Rectal smooth muscle tissue (tissue), 1 donor: ENCODE data around the gene OR4D9.
"Not testable (repeated sequence)": the region's sequence is repeated elsewhere in the genome, so short reads cannot be mapped to it uniquely, and the experiment has no call there.

Source experiments
- H3K27ac ChIP-seq: one replicate; pipeline ENCODE4 v1.7.0; 2013; ENCODE audit warnings: low read depth, low read length, inconsistent platforms
- H3K27me3 ChIP-seq: one replicate; pipeline ENCODE4 v1.7.0; 2013; ENCODE audit warnings: low read length; ENCODE audit not compliant: control insufficient read depth, insufficient read depth
- H3K36me3 ChIP-seq: one replicate; pipeline ENCODE4 v1.7.0; 2013; ENCODE audit warnings: low read length; ENCODE audit not compliant: control insufficient read depth, insufficient read depth
- H3K4me1 ChIP-seq: one replicate; pipeline ENCODE4 v1.7.0; 2013; ENCODE audit warnings: low read length; ENCODE audit not compliant: control insufficient read depth, insufficient read depth
- H3K4me3 ChIP-seq: one replicate; pipeline ENCODE4 v1.7.0; 2013; ENCODE audit warnings: low read length
- H3K9ac ChIP-seq: one replicate; pipeline ENCODE4 v1.7.0; 2013; ENCODE audit warnings: low read length

OR4D9 gene

DNA sequence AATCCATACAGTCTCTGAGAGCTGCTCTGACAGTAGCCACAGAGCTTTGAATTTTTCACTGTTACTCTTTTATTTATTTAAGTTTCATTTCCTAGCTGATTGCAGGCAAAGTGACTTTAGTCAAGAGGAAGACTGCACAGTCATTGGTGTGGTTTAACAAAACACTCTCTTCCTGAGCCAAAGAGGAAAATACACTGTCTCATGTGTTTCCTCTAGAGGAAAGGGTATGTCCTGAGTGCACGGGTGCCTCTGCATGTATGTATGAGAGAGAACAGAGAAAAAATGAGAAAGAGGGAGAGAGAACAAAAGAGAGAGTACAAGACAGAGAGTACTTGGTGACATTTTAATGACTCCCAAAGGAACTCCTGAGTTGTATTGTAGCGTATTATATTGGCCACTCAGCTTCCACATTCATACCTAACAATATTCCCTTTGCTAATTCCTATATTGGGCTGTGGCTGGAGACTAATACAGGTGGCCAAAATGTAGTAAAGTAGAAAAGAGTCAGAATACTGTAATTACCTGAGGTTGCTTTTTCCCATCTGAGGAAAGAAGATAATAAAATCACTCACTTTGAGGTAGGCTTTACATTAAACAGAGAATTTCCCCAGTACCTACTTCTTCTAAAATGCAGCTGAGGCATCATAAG is at the start of gene OR4D9:
Gene OR4D9, plus strand, starts transcription at position 599 of the 649 bp plus-strand sequence. CDS start 3,374 bp downstream, outside the sequence.
- no peak within 1 kb of the TSS for H3K9ac ChIP-seq
- no peak within 1 kb of the TSS for H3K27ac ChIP-seq
- H3K36me3 ChIP-seq, result no peaks in the 10 kb centered on the region
- no peaks in the 10 kb centered on the region for H3K4me1 ChIP-seq
- H3K4me3 ChIP-seq, result no peak within 1 kb of the TSS
- H3K27me3 ChIP-seq, result no peaks in the 10 kb centered on the region

DNA sequence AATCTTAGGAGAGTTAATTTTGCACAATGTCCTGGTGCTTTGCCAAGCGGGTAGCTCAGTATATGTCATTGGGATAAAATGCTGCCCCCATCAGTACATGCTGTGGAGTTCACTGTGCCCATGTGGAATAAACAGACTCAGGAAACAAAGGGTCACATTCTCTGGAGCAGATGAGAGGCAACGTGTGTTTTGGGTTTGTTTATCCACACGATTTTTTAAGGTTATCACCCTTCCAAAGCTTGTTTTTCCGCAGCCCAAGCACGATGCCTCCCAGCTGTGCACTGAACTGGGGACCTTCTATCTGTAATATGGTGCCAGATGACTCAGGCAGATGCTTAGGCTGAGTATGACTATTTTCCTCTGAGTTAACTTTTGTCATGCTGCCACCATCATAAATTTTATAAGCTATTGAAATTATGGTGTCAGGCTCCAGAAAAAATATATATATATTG is 48.1 kb upstream of the OR4D9 start:
- no peak overlapping the region for H3K27ac ChIP-seq
- no peaks in the 10 kb centered on the region for H3K36me3 ChIP-seq
- H3K9ac ChIP-seq, result no peak overlapping the region
- H3K4me3 ChIP-seq, result no peak overlapping the region
- H3K4me1 ChIP-seq, result no peaks in the 10 kb centered on the region
- H3K27me3 ChIP-seq, result no peaks in the 10 kb centered on the region

DNA sequence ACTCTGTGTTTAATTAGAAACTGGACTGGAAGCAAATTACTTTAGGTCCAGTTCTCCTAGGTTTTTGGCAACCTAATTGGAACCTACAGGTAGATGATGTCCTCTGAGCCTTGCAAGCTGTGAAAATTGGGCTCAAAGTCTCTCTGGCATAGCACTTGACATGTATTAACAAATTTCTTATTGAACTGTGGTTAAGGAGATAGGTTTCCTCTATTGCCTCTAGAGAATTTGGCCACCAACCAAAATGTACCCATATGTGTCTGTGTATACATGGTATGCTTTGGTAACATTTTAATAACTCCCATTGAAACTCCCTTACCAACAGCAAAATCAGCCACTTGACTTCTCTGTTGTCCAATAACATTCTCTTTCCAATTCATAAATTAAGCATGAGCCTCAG is 38.3 kb upstream of the OR4D9 start, which contains the start of gene OR4D10:
Gene OR4D10, plus strand, starts transcription at position 301 of the 400 bp plus-strand sequence. CDS start 4,115 bp downstream, outside the sequence.
- Histone ChIP-seq H3K4me1 (no peaks in the 10 kb centered on the region), H3K4me3 (no peak within 1 kb of the TSS), H3K27ac (no peak within 1 kb of the TSS), H3K27me3 (no peaks in the 10 kb centered on the region), H3K36me3 (no peaks in the 10 kb centered on the region), H3K9ac (no peak within 1 kb of the TSS)

DNA sequence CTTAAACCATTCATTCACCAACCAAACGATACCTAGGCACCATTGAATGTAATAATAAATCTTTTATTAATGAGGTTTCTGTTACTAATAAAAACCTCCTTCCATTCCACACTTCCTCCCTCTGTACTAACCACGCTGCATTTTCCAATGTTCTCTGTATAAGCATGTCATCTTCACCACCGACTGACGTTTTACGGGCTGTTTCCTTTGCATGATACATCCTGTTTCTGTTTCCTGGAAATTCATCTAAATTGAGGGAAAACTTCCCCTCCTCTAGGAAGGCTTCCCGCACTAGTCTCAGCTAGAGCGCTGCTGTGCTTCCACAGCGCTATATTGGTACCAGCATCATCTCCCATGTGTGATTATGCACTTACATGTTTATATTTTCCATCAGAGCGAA is 36.2 kb upstream of the OR4D9 start:
- H3K9ac ChIP-seq, result no peak overlapping the region
- H3K27me3 ChIP-seq, result no peaks in the 10 kb centered on the region
- no peaks in the 10 kb centered on the region for H3K36me3 ChIP-seq
- H3K27ac ChIP-seq, result no peak overlapping the region
- no peak overlapping the region for H3K4me3 ChIP-seq
- no peaks in the 10 kb centered on the region for H3K4me1 ChIP-seq

DNA sequence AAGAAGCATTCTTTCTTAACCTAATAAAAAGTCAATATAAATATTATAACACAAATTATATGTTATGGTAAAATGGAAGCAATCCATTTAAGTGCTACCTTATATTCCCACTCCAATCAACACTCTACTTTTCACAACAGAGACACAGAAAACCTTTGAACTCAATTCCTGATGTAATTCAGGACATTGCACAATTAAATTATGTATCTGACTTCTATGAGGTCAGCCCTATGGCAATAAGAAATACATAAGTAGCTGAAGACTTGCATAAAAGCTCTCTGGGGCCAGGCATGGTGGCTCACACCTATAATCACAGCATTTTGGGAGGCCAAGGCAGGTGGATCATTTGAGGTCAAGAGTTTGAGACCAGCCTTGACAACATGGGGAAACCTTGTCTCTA is 31.4 kb upstream of the OR4D9 start:
- Histone ChIP-seq H3K4me3 (no peak overlapping the region), H3K4me1 (no peaks in the 10 kb centered on the region), H3K27me3 (no peaks in the 10 kb centered on the region), H3K27ac (no peak overlapping the region), H3K36me3 (no peaks in the 10 kb centered on the region), H3K9ac (no peak overlapping the region)

DNA sequence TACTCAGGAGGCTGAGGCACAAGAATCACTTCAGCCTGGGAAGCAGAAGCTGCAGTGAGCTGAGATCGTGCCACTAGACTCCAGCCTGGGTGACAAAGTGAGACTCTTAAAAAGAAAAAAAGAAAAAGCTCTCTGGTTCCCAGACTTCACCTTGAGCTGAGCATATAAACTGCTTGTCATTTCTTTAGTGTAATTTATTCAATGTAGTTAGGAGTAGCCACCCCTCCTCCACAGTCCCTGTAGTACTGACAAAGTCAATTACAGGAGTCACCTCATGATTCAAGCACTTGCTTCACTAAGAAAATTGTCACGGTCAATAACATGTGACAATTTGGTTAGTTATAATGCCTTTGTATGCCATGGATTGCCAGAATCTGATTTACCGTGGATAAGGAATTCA is 31.0 kb upstream of the OR4D9 start:
- Histone ChIP-seq H3K4me1 (no peaks in the 10 kb centered on the region), H3K27me3 (no peaks in the 10 kb centered on the region), H3K4me3 (no peak overlapping the region), H3K9ac (no peak overlapping the region), H3K27ac (no peak overlapping the region), H3K36me3 (no peaks in the 10 kb centered on the region)

DNA sequence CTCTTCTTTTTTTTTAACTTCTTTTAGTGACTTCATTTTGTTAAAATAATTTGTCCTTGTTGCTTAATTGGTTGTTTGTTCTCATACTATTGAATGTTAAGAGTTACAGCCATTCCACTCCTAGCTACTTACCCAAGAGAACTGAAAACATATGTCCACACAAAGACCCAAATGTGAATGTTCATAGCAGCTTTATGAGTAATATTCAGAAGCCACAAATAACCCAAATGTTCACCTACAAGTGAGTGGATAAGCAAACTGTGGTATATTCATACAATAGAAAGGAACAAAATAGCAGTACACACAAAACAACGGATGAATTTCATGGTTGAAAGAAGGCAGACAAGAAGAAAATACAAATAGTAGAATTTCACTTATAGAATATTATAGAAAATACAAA is 9.4 kb upstream of the OR4D9 start:
- H3K4me1 ChIP-seq, result no peaks in the 10 kb centered on the region
- H3K27ac ChIP-seq, result no peak overlapping the region
- no peak overlapping the region for H3K4me3 ChIP-seq
- no peaks in the 10 kb centered on the region for H3K36me3 ChIP-seq
- H3K9ac ChIP-seq, result no peak overlapping the region
- no peaks in the 10 kb centered on the region for H3K27me3 ChIP-seq

DNA sequence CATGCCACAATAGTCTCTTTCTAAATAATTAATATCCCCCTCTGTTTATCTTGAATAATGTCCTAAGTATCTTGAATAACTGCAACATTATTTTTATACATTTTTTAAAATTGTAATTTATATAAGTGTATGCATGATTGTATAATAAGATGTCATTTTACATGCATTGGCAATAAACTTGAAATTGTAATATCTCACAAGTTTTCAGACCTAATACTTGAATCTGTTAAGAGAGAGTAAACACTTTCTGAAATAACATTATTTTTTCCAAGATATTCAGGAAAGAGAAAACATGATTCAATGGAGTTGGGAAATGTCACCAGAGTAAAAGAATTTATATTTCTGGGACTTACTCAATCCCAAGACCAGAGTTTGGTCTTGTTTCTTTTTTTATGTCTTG is 8.1 kb upstream of the OR4D9 start, which contains the start of gene OR4D11:
Gene OR4D11, plus strand, starts transcription at position 301 of the 400 bp plus-strand sequence. Its CDS starts 0 bp downstream, at position 301.
- no peaks in the 10 kb centered on the region for H3K27me3 ChIP-seq
- H3K9ac ChIP-seq, result no peak within 1 kb of the TSS
- H3K27ac ChIP-seq, result no peak within 1 kb of the TSS
- no peaks in the 10 kb centered on the region for H3K4me1 ChIP-seq
- no peak within 1 kb of the TSS for H3K4me3 ChIP-seq
- H3K36me3 ChIP-seq, result no peaks in the 10 kb centered on the region

DNA sequence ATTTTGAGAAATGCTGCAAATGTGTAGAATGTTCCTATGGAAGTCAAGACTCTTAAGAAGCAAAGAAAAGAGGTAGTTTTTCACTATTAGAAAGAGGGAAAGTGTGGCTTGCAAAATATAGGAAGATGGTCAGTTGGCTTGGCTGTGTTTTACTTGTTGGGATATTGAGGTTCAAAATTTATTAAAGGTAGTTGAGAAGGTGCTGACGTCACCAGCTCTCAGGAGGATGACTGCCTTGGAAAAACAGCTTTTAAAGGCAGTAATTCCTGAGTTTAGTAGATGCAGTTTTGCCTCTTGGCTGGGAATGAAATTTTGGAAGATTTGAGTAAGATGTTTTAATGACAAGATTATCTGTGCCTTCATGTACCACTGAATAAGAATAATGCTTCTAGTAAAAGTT is 336 bp downstream of the OR4D9 start:
- no peak overlapping the region for H3K4me3 ChIP-seq
- no peaks in the 10 kb centered on the region for H3K27me3 ChIP-seq
- H3K27ac ChIP-seq, result no peak overlapping the region
- H3K36me3 ChIP-seq, result no peaks in the 10 kb centered on the region
- H3K4me1 ChIP-seq, result no peaks in the 10 kb centered on the region
- H3K9ac ChIP-seq, result no peak overlapping the region

DNA sequence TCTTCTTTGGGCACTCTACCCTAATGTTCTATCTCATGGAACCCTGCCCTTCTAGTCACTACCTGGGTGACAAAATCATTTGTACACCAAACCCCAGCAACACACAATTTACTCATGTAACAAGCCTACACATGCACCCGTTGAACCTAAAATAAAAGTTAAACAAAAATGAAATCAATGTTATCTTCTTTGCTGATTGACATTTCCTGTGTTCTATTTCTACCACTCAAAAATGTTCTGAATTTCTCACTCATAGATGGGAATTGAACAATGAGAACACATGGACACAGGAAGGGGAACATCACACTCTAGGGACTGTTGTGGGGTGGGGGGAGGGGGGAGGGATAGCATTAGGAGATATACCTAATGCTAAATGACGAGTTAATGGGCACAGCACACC is 8.8 kb downstream of the OR4D9 start:
- not testable (repeated sequence) for H3K27ac ChIP-seq, H3K9ac ChIP-seq, H3K4me3 ChIP-seq, H3K36me3 ChIP-seq, H3K27me3 ChIP-seq, H3K4me1 ChIP-seq

DNA sequence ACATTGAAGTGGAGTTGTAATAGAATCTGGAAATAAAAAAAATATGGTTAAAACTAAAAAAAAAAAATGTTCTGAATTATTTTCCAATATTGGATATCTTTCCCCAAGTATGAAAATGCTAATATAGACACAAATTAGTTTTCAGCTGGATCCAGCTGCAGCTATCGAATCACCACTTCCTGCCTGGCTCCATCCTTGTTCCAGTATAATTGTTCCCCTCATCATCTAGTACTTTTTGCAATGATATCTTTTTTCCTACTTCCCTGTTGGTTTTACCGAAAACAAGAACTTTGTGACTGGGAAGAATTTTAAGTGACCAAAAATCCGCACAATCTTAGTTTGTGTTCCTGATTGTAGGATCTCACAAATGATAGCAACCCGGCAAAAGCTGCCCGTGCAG is 9.4 kb downstream of the OR4D9 start:
- H3K4me1 ChIP-seq, result no peaks in the 10 kb centered on the region
- H3K27me3 ChIP-seq, result no peaks in the 10 kb centered on the region
- H3K4me3 ChIP-seq, result no peak overlapping the region
- no peak overlapping the region for H3K9ac ChIP-seq
- H3K36me3 ChIP-seq, result no peaks in the 10 kb centered on the region
- H3K27ac ChIP-seq, result no peak overlapping the region

DNA sequence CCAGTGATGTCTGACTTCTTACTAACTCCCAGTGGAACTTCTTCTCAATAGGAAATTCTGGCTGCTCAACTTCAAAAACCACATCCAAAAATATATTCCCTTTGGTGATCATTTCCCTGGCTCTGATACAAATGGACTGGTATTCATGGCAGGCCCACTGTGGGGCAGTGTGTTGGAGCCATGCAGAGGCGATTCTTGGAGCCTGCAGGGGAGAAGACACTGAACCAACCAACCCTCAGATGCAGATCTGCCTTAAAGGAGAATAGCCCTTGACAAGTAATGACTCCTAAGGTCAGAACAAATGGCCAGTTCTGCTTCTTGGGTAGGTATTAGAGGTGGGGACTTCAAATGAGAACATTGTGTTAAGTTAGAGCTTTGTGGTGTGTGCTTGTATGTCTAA is 12.2 kb downstream of the OR4D9 start:
- no peak overlapping the region for H3K4me3 ChIP-seq
- H3K36me3 ChIP-seq, result no peaks in the 10 kb centered on the region
- no peak overlapping the region for H3K27ac ChIP-seq
- H3K27me3 ChIP-seq, result no peaks in the 10 kb centered on the region
- H3K4me1 ChIP-seq, result no peaks in the 10 kb centered on the region
- no peak overlapping the region for H3K9ac ChIP-seq

DNA sequence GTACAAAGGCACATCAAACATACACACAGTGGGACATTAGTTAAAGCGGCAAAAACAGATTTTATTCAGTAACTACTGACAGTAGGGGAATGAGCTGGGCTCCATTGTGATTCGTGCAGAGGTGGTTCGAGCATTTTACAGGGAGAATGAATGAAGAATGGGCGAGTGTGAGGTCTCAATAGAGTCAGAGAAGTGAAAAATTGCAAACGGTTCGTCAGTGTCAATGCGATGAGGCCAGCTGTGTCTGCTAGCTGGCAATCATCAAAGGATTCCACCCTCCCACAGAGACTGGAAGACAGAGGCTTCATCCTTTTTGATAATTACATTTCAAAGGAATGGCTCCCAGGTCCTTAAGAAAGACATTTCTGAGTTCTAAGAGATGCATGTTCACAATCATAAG is 17.4 kb downstream of the OR4D9 start:
- no peaks in the 10 kb centered on the region for H3K4me1 ChIP-seq
- H3K4me3 ChIP-seq, result no peak overlapping the region
- H3K9ac ChIP-seq, result no peak overlapping the region
- H3K27ac ChIP-seq, result no peak overlapping the region
- no peaks in the 10 kb centered on the region for H3K36me3 ChIP-seq
- no peaks in the 10 kb centered on the region for H3K27me3 ChIP-seq
